A673 (cell line): ENCODE measurements around the gene EMILIN2. TPM values are rescaled to one million over a fixed set of nuclear protein-coding genes. Genes with fewer than 3 reads are reported as not detected.

Experiments
- BruUV-seq: library from RNA; stranded (reverse); fragments of 400-500 nt; replicated peaks from 2 replicates; lab custom pipeline; 2021; lab: Mats Ljungman, UMichigan
- CTCF ChIA-PET: fragments of 300-600 bp; sonication (Branson Sonifier 250); formaldehyde crosslinking; loops from one replicate; lab custom pipeline; 2022; ENCODE audit warnings: antibody characterized with exemption; lab: Charles Lee
- POLR2A ChIA-PET: fragments of 300-600 bp; sonication (Branson Sonifier 250); formaldehyde crosslinking; loops from one replicate; lab custom pipeline; 2022; ENCODE audit warnings: antibody characterized with exemption; ENCODE audit not compliant: low non-redundant PET; lab: Charles Lee
- DNase-seq: peaks from one replicate; pipeline ENCODE4 v3.0.0-alpha.2; 2015; ENCODE audit warnings: low spot score
- H3K27ac ChIP-seq: fragments of 200-600 bp; sonication (generic); 2 replicates; pipeline ENCODE4 v1.5.1; 2016; ENCODE audit warnings: mixed run types, low read depth, mild to moderate bottlenecking, mixed read lengths, antibody characterized with exemption, low read length; ENCODE audit not compliant: poor library complexity, severe bottlenecking
- H3K27me3 ChIP-seq: fragments of 200-600 bp; sonication (generic); replicated peaks from 2 replicates; pipeline ENCODE4 v1.6.1; 2017; ENCODE audit warnings: mixed run types, low read depth, mild to moderate bottlenecking, mixed read lengths, antibody characterized with exemption, low read length; ENCODE audit not compliant: insufficient read depth, poor library complexity
- H3K36me3 ChIP-seq: fragments of 200-600 bp; sonication (generic); 2 replicates; pipeline ENCODE4 v1.6.1; 2016; ENCODE audit warnings: mixed run types, mild to moderate bottlenecking, mixed read lengths, antibody characterized with exemption, low read length; ENCODE audit not compliant: insufficient read depth, poor library complexity, severe bottlenecking
- H3K4me1 ChIP-seq: fragments of 200-600 bp; sonication (generic); 2 replicates; pipeline ENCODE4 v1.6.1; 2017; ENCODE audit warnings: mixed run types, mild to moderate bottlenecking, mixed read lengths, antibody characterized with exemption, low read length; ENCODE audit not compliant: insufficient read depth, poor library complexity, severe bottlenecking
- H3K4me3 ChIP-seq: fragments of 200-600 bp; sonication (generic); 2 replicates; pipeline ENCODE4 v1.5.1; 2016; ENCODE audit warnings: low read depth, mixed run types, mild to moderate bottlenecking, mixed read lengths, low read length; ENCODE audit not compliant: poor library complexity, severe bottlenecking
- H3K9me3 ChIP-seq: fragments of 200-600 bp; sonication (generic); 2 replicates; pipeline ENCODE4 v1.6.1; 2016; ENCODE audit warnings: mixed run types, low read depth, mild to moderate bottlenecking, mixed read lengths, antibody characterized with exemption, low read length; ENCODE audit not compliant: poor library complexity, severe bottlenecking
- EZH2 ChIP-seq: fragments of 200-600 bp; sonication (generic); IDR thresholded peaks from 2 replicates; pipeline ENCODE4 v1.6.1; 2017; ENCODE audit warnings: borderline replicate concordance, low read depth, mild to moderate bottlenecking, mixed read lengths, antibody characterized with exemption, low read length; ENCODE audit not compliant: poor library complexity, severe bottlenecking
- intact Hi-C: fragments of 100-400 bp; cut with micrococcal nuclease; formaldehyde crosslinking; loops from one replicate; pipeline ENCODE4 v1.10.0; 2022; ENCODE audit not compliant: unreplicated experiment
- total RNA-seq: library from RNA; stranded (reverse); gene quantifications from 2 replicates; pipeline ENCODE4 v1.2.3, GENCODE V29; 2021
- TF ChIP-seq, protein P1 (sequence below): fragments of 300-800, 200-600 bp; sonication (generic); conservative IDR thresholded peaks from 2 replicates; pipeline ENCODE4 v1.5.1; 2017; ENCODE audit warnings: low read depth, mild to moderate bottlenecking, antibody characterized with exemption, low read length, moderate library complexity, mixed read lengths

The EMILIN2 gene
- total RNA-seq, 1 experiment from 2014 or later: 23.4 TPM

DNA sequence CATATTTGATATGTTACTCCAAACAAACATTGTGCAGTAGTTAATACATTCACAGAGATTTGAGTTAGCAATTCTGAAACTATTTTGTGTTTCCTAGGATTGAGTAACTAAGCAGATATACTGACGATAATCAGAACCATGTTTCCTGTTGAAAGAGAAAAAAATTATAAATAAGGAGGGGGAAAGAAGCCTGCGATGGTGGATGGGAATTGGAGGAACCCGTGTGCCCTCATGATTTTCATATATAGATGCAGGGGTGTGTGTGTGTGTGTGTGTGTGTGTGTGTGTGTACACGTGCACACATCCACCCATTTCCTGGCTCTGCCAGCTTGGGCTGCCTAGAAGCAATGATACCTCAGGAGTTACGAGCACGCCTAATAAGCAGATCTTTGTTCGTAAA is 109.2 kb downstream of the EMILIN2 start:
- POLR2A ChIA-PET: no interaction called here
- Histone ChIP-seq H3K36me3 (peaks cover 26% of the 10 kb centered on the region), H3K9me3 (no peaks in the 10 kb centered on the region), H3K27me3 (no peaks in the 10 kb centered on the region), H3K4me1 (peaks cover 16% of the 10 kb centered on the region), H3K4me3 (no peak overlapping the region), H3K27ac (no peak overlapping the region)
- TF ChIP-seq, protein P1, sequence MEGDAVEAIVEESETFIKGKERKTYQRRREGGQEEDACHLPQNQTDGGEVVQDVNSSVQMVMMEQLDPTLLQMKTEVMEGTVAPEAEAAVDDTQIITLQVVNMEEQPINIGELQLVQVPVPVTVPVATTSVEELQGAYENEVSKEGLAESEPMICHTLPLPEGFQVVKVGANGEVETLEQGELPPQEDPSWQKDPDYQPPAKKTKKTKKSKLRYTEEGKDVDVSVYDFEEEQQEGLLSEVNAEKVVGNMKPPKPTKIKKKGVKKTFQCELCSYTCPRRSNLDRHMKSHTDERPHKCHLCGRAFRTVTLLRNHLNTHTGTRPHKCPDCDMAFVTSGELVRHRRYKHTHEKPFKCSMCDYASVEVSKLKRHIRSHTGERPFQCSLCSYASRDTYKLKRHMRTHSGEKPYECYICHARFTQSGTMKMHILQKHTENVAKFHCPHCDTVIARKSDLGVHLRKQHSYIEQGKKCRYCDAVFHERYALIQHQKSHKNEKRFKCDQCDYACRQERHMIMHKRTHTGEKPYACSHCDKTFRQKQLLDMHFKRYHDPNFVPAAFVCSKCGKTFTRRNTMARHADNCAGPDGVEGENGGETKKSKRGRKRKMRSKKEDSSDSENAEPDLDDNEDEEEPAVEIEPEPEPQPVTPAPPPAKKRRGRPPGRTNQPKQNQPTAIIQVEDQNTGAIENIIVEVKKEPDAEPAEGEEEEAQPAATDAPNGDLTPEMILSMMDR: no peak
- no peak for TF ChIP-seq EZH2
- DNase-seq: no peak
- CTCF ChIA-PET: no interaction called here
- intact Hi-C loops: no loop called here
- no TSS peak for BruUV-seq

DNA sequence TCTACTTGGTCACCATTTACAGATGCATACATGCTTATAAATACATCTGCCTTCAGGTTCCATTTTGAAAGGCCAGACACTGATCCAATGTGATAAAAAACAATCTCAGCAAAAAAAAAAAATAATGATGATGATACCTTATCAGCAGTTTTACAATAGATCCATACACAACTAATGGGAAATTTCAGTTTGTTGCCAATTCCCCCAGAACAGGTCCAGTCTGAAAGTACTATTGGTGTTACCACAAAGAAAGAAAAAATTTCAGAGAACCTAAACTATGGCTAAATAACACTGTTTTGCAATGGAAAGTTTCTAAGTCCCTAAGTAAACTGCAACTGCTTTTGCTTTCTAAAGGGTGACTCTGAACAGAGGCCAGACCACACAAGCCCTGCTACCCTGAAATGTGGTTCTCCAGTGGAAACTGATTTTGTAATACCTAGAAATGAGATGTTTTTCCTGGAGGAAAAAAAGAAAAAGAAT is 112.1 kb downstream of the EMILIN2 start:
- intact Hi-C loops: no loop called here
- Histone ChIP-seq H3K36me3 (peaks cover 6% of the 10 kb centered on the region), H3K27ac (no peak overlapping the region), H3K4me3 (no peak overlapping the region), H3K27me3 (no peaks in the 10 kb centered on the region), H3K4me1 (peaks cover 38% of the 10 kb centered on the region), H3K9me3 (no peaks in the 10 kb centered on the region)
- CTCF ChIA-PET: no interaction called here
- POLR2A ChIA-PET: no interaction called here
- DNase-seq: no peak
- no TSS peak for BruUV-seq
- TF ChIP-seq, protein P1: no peak
- no peak for TF ChIP-seq EZH2

DNA sequence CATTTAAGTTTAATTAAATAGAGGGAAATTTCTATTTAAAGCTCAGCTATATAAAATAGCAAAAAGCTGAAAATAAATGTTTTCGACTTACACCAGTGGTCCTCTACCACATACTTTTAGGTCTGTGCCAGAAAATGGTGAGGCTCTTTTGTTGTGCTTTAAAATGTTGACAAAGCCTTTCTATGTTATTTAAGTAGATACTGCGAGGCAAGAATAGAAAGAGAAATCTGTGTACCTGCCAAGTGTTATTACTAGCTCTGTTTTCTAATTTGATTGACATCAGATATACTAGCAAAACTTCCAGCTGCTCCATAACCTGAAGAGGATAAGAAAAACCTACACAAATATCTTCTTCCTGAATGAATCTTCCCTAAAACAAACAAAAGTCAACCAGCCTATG is 112.5 kb downstream of the EMILIN2 start:
- DNase-seq: no peak
- peaks cover 2% of the 10 kb centered on the region for H3K36me3 ChIP-seq
- H3K4me3 ChIP-seq: no peak overlapping the region
- no peaks in the 10 kb centered on the region for H3K9me3 ChIP-seq
- ChIA-PET POLR2A (no interaction called here), CTCF (no interaction called here)
- peak overlapping the region; percentile 9 for H3K27ac ChIP-seq
- no TSS peak for BruUV-seq
- H3K27me3 ChIP-seq: no peaks in the 10 kb centered on the region
- peaks cover 38% of the 10 kb centered on the region for H3K4me1 ChIP-seq
- TF ChIP-seq, protein P1: no peak
- no peak for TF ChIP-seq EZH2
- intact Hi-C loops: no loop called here
